OCI-LY1 (cell line): ENCODE measurements around the gene STAB1.

Experiments used
- H2AFZ ChIP-seq: fragments of 200-600 bp; sonication (generic), shearing (Covaris generic); 2 replicates; pipeline ENCODE4 v1.6.0; 2014; ENCODE audit warnings: antibody characterized with exemption, mild to moderate bottlenecking, low read length
- H3F3A ChIP-seq: fragments of 200-600 bp; sonication (generic), shearing (Covaris generic); 2 replicates; pipeline ENCODE4 v1.6.0; 2014; ENCODE audit warnings: mild to moderate bottlenecking, antibody characterized with exemption, low read length, moderate library complexity; ENCODE audit not compliant: insufficient read depth
- H3K27ac ChIP-seq: fragments of 200-600 bp; sonication (generic); 2 replicates; pipeline ENCODE4 v1.5.1; 2014; ENCODE audit warnings: low read length, mixed run types, mild to moderate bottlenecking, low read depth; ENCODE audit not compliant: poor library complexity, severe bottlenecking
- H3K27me3 ChIP-seq: fragments of 200-600 bp; sonication (generic); 2 replicates; pipeline ENCODE4 v1.6.0; 2014; ENCODE audit warnings: antibody characterized with exemption, mild to moderate bottlenecking, low read length, moderate library complexity; ENCODE audit not compliant: insufficient read depth
- H3K36me3 ChIP-seq: fragments of 200-600 bp; sonication (generic); 2 replicates; pipeline ENCODE4 v1.6.1; 2014; ENCODE audit warnings: mild to moderate bottlenecking, antibody characterized with exemption, low read length, moderate library complexity, mixed read lengths; ENCODE audit not compliant: insufficient read depth
- H3K4me1 ChIP-seq: fragments of 200-600 bp; sonication (generic); 2 replicates; pipeline ENCODE4 v1.5.1; 2014; ENCODE audit warnings: mild to moderate bottlenecking, low read length, moderate library complexity; ENCODE audit not compliant: insufficient read depth, severe bottlenecking
- H3K4me2 ChIP-seq: fragments of 200-600 bp; sonication (generic), shearing (Covaris generic); 2 replicates; pipeline ENCODE4 v1.6.1; 2014; ENCODE audit warnings: low read length
- H3K4me3 ChIP-seq: fragments of 200-600 bp; sonication (generic); 2 replicates; pipeline ENCODE4 v1.5.1; 2014; ENCODE audit warnings: low read length, low read depth, mild to moderate bottlenecking, mixed read lengths; ENCODE audit not compliant: poor library complexity, severe bottlenecking
- H3K79me2 ChIP-seq: fragments of 200-600 bp; shearing (Covaris generic); 2 replicates; pipeline ENCODE4 v1.6.1; 2016; ENCODE audit warnings: mixed run types, low read length, mixed read lengths; ENCODE audit not compliant: insufficient read depth
- H3K9ac ChIP-seq: fragments of 200-600 bp; sonication (generic), shearing (Covaris generic); 2 replicates; pipeline ENCODE4 v1.6.1; 2014; ENCODE audit warnings: mild to moderate bottlenecking, low read length, mixed read lengths
- H3K9me2 ChIP-seq: fragments of 200-600 bp; sonication (generic), shearing (Covaris generic); 2 replicates; pipeline ENCODE4 v1.6.1; 2014; ENCODE audit warnings: low read depth, mild to moderate bottlenecking, low read length, mixed read lengths
- H3K9me3 ChIP-seq: fragments of 200-600 bp; shearing (Covaris generic); 2 replicates; pipeline ENCODE4 v1.6.1; 2014; ENCODE audit warnings: low read length, mixed read lengths
- H4K20me1 ChIP-seq: fragments of 200-600 bp; sonication (generic), shearing (Covaris generic); 2 replicates; pipeline ENCODE4 v1.6.0; 2016; ENCODE audit warnings: mild to moderate bottlenecking, low read length; ENCODE audit not compliant: insufficient read depth
- EZH2 ChIP-seq: fragments of 200-600 bp; sonication (generic), shearing (Covaris generic); IDR thresholded peaks from 2 replicates; pipeline ENCODE4 v1.8.0; 2017; ENCODE audit warnings: borderline replicate concordance, mixed run types, mild to moderate bottlenecking, antibody characterized with exemption, low read length, moderate library complexity, mixed read lengths
- TF ChIP-seq, protein P1 (sequence below): fragments of 200-600 bp; sonication (generic), shearing (Covaris generic); IDR thresholded peaks from 2 replicates; pipeline ENCODE4 v1.5.1; 2017; ENCODE audit warnings: mild to moderate bottlenecking, antibody characterized with exemption, low read length, moderate library complexity, mixed read lengths

Gene STAB1

DNA sequence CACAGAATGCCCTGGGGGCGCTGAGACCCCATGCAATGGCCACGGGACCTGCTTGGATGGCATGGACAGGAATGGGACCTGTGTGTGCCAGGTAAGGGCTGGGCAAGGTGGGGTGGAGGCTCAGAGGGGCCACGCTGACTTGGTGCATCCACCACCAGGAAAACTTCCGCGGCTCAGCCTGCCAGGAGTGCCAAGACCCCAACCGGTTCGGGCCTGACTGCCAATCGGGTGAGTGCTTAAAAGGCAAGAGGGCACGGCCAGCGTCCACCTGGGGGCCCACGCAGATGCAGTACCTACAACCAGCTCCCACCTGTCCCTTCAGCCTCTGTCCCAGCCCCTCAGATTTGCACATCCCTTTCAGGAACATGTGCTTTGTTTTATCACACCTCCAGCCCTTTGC is 6.9 kb downstream of the STAB1 start:
- Histone ChIP-seq H3K9me3 (no peaks in the 10 kb centered on the region), H3K9me2 (no peaks in the 10 kb centered on the region), H3K36me3 (no peaks in the 10 kb centered on the region), H3K9ac (no peak overlapping the region), H3K4me1 (no peaks in the 10 kb centered on the region), H3K27ac (no peak overlapping the region), H3K79me2 (no peaks in the 10 kb centered on the region), H3K4me3 (no peak overlapping the region), H3F3A (no peaks in the 10 kb centered on the region), H4K20me1 (no peaks in the 10 kb centered on the region), H3K27me3 (no peaks in the 10 kb centered on the region; the same call in none of the 2 replicates), H2AFZ (no peak overlapping the region), H3K4me2 (no peak overlapping the region)
- no peak for TF ChIP-seq EZH2

DNA sequence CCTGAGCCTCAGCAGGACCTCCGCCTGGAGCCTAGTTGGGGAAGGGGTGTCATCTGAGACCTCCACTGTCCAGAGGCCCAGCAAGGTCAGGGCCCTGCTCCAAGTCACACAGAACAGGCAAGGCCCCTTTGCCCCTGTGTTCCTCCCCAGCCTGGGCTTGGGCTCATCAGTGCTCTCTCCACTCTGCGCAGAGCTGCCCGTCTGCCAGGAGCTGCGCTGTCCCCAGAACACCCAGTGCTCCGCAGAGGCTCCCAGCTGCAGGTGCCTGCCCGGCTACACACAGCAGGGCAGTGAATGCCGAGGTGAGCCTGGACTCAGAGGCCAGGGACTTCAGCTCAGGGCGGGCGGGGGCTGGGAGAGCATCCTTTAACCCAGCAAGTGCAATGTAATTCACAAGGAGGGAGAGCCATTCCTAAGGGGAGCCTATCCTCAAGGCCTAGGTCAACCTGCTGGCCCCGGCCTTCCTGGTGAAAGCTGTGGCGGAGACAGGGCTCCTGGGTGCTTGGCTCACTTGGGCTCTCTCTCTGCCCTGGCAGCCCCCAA is 7.7 kb downstream of the STAB1 start:
- no peaks in the 10 kb centered on the region for H3K4me1 ChIP-seq
- H3K9ac ChIP-seq = no peak overlapping the region

DNA sequence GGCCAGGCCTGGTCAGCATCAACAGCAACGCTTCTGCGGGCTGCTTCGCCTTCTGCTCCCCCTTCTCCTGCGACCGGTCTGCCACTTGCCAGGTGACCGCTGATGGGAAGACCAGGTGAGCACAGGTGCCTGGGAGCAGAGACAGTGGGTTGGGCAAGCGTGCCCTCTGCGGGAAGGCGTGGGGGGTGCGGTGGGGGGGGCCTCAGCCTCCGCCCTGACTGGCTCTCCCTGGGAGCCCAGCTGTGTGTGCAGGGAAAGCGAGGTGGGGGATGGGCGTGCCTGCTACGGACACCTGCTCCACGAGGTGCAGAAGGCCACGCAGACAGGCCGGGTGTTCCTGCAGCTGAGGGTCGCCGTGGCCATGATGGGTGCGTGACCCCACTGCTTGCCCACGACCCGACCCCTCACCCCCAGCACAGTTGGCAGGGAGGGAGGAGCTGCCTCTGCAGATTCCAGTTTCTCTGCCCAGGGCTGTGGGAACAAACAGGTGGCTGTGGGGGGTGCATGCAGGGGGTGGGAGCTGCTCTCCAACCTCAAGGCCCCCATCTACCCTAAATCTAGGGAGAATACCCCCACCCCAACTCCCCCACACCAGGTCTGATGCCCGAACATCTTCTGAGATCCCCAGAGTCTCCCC is 8.8 kb downstream of the STAB1 start:
- H3F3A ChIP-seq = no peaks in the 10 kb centered on the region
- peaks cover 4% of the 10 kb centered on the region for H3K27me3 ChIP-seq
- H3K79me2 ChIP-seq = no peaks in the 10 kb centered on the region
- H3K9ac ChIP-seq = no peak overlapping the region
- H3K9me3 ChIP-seq = no peaks in the 10 kb centered on the region
- H3K36me3 ChIP-seq = no peaks in the 10 kb centered on the region
- TF ChIP-seq, protein P1, sequence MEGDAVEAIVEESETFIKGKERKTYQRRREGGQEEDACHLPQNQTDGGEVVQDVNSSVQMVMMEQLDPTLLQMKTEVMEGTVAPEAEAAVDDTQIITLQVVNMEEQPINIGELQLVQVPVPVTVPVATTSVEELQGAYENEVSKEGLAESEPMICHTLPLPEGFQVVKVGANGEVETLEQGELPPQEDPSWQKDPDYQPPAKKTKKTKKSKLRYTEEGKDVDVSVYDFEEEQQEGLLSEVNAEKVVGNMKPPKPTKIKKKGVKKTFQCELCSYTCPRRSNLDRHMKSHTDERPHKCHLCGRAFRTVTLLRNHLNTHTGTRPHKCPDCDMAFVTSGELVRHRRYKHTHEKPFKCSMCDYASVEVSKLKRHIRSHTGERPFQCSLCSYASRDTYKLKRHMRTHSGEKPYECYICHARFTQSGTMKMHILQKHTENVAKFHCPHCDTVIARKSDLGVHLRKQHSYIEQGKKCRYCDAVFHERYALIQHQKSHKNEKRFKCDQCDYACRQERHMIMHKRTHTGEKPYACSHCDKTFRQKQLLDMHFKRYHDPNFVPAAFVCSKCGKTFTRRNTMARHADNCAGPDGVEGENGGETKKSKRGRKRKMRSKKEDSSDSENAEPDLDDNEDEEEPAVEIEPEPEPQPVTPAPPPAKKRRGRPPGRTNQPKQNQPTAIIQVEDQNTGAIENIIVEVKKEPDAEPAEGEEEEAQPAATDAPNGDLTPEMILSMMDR = no peak
- TF ChIP-seq EZH2 = no peak
- H3K27ac ChIP-seq = no peak overlapping the region
- no peak overlapping the region for H3K4me2 ChIP-seq
- H3K4me3 ChIP-seq = no peak overlapping the region
- H4K20me1 ChIP-seq = no peaks in the 10 kb centered on the region
- no peaks in the 10 kb centered on the region for H3K4me1 ChIP-seq
- H2AFZ ChIP-seq = no peak overlapping the region
- no peaks in the 10 kb centered on the region for H3K9me2 ChIP-seq

More for the DNA sequence above, 7.7 kb downstream of the STAB1 start:
- TF ChIP-seq, protein P1 = no peak
- no peak for TF ChIP-seq EZH2
- Histone ChIP-seq H3K27me3 (peaks cover 1% of the 10 kb centered on the region), H3K27ac (no peak overlapping the region), H3K4me3 (no peak overlapping the region), H3K9me3 (no peaks in the 10 kb centered on the region), H3F3A (no peaks in the 10 kb centered on the region), H3K79me2 (no peaks in the 10 kb centered on the region), H2AFZ (no peak overlapping the region), H4K20me1 (no peaks in the 10 kb centered on the region), H3K36me3 (no peaks in the 10 kb centered on the region), H3K9me2 (no peaks in the 10 kb centered on the region), H3K4me2 (no peak overlapping the region)

DNA sequence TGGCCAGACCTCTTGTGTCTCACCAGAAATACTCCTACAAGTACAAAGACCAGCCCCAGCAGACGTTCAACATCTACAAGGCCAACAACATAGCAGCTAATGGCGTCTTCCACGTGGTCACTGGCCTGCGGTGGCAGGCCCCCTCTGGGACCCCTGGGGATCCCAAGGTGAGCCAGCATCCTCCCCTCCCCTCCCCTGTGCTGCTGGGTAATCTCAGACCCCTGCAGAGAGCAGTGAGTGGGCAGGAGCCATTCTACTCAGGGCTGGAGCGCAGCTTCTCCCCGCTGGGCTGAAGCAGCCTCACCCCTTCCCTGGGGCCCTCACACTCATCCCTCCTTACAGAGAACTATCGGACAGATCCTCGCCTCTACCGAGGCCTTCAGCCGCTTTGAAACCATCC is 9.8 kb downstream of the STAB1 start:
- H3K4me2 ChIP-seq = no peak overlapping the region
- TF ChIP-seq EZH2 = no peak
- TF ChIP-seq, protein P1 = no peak

More for the DNA sequence above, 9.8 kb downstream of the STAB1 start:
- Histone ChIP-seq H3K9me2 (no peaks in the 10 kb centered on the region), H3F3A (no peaks in the 10 kb centered on the region), H3K79me2 (no peaks in the 10 kb centered on the region), H2AFZ (no peak overlapping the region), H3K27ac (no peak overlapping the region), H3K4me3 (no peak overlapping the region), H3K36me3 (no peaks in the 10 kb centered on the region), H4K20me1 (no peaks in the 10 kb centered on the region), H3K4me1 (no peaks in the 10 kb centered on the region), H3K27me3 (peaks cover 4% of the 10 kb centered on the region), H3K9me3 (no peaks in the 10 kb centered on the region), H3K9ac (no peak overlapping the region)
